K562 (cell line): Measurements from ENCODE around the gene GRAMD2B. TPM values are rescaled to one million over a fixed set of nuclear protein-coding genes. Genes with fewer than 3 reads are reported as not detected.

Source experiments
- ATF4 ChIP-seq: fragments of 450-650 bp; formaldehyde crosslinking; IDR thresholded peaks from 2 replicates; pipeline ENCODE4 v1.4.0; 2022; ENCODE audit warnings: mild to moderate bottlenecking, moderate library complexity
- CC2D1A ChIP-seq: fragments of 450-650 bp; IDR thresholded peaks from 2 replicates; pipeline ENCODE4 v1.6.1; 2017; ENCODE audit warnings: mild to moderate bottlenecking
- FIP1L1 ChIP-seq: fragments of 200-400 bp; formaldehyde crosslinking; IDR thresholded peaks from 2 replicates; pipeline ENCODE4 v1.6.1; 2018; ENCODE audit warnings: mild to moderate bottlenecking, low read depth, low read length; ENCODE audit not compliant: poor library complexity, severe bottlenecking
- FOXJ3 ChIP-seq: sonication (generic); formaldehyde crosslinking; IDR thresholded peaks from 2 replicates; pipeline ENCODE4 v1.4.0; 2020; ENCODE audit warnings: mild to moderate bottlenecking, missing genetic modification reagents
- MECOM ChIP-seq: fragments of 250-450 bp; sonication (Bioruptor Pico); IDR thresholded peaks from 2 replicates; pipeline ENCODE4 v1.8.0; 2022; ENCODE audit warnings: inconsistent platforms
- TOE1 ChIP-seq, 2 experiments: fragments of 450-650 bp in 1 of 2; sonication (generic) in 1 of 2; formaldehyde crosslinking in 1 of 2; IDR thresholded peaks; 2 replicates each; pipeline versions ENCODE4 v1.7.1 to v1.8.0; 2016 to 2022; ENCODE audit warnings: borderline replicate concordance in 2 of 2, mild to moderate bottlenecking in 2 of 2, antibody characterized with exemption in 1 of 2, inconsistent platforms in 1 of 2, low read depth in 1 of 2, missing genetic modification reagents in 1 of 2, moderate library complexity in 1 of 2
- ZKSCAN1 ChIP-seq: fragments of 150-350 bp; IDR thresholded peaks from 2 replicates; pipeline ENCODE4 v1.6.1; 2016; ENCODE audit warnings: low read depth, low read length
- polyA plus RNA-seq, 8 experiments: library from polyadenylated mRNA; depleted of rRNA in 4 of 8; stranded (reverse) in 5 of 8; unstranded in 3 of 8; fragments of >200 nt; fragmentation: Nextera tagmentation in 2 of 8; fragmentation: Illumina TruSeq in 1 of 8; extraction: Ambion mirVana in 2 of 8; extraction: Trizol in 1 of 8; gene quantifications; 2 replicates each; pipeline versions ENCODE4 v1.2.1 to v1.2.3, GENCODE V29; 2011 to 2014; ENCODE audit warnings: inconsistent platforms in 1 of 8, missing spikeins in 1 of 8
- total RNA-seq, 7 experiments: library from RNA; depleted of rRNA in 6 of 7; stranded (reverse); fragments of >200 nt in 6 of 7; fragmentation: Illumina TruSeq in 2 of 7; extraction: Trizol in 2 of 7; gene quantifications; 2 replicates each; pipeline versions ENCODE4 v1.2.1 to v1.2.3, GENCODE V29; 2011 to 2021; ENCODE audit warnings: low replicate concordance in 1 of 7
- TF ChIP-seq, protein P1 (sequence below), 2 experiments: fragments of 450-650 bp; IDR thresholded peaks; 2 replicates each; pipeline ENCODE4 v1.6.1; 2016; ENCODE audit warnings: mild to moderate bottlenecking in 2 of 2, borderline replicate concordance in 1 of 2, low read depth in 1 of 2, moderate library complexity in 1 of 2

The GRAMD2B gene
- total and polyA plus RNA-seq, 9 of the 15 experiments (the other 6 are each of a cell fraction or from before 2014, with no cell fraction given), result 0.32 to 4.2 (median 1.4) TPM

DNA sequence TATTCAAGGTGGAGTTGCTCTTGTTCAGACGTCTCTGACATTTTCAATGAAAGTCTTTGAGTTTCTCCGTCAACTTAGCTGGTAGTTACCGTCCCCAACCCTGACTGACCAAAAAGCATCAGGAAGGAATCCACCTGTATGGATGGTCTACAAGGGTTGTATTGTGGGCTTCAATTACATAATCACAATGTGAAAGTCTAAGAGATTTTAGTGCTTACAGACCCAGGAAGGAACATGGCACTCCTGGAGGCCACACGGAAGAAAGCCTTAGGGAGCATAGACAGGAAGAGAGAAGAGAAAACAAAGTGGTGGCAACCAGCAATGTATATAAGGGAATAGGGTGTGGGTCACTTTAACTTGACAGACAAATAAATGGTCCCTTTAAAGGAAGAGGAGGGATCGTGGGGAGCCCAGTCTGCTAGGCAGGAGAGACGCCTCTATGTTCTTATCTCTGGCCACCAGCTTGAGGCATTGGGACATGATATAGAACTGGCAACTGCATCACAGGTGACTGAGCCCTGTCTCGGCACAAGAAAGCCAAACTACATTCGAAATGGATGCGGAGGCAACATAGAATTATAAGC is 91.4 kb downstream of the GRAMD2B start (continued):
- TF ChIP-seq TOE1 (IDR thresholded peaks at IDR 0.05; ENCODE audit: borderline replicate concordance) (peak; percentile 64; the same call in 1 of the 2 replicates), TOE1 (CRISPR knock-in tag; IDR thresholded peaks at IDR 0.05; ENCODE audit: borderline replicate concordance, low read depth) (no peak), FOXJ3 (CRISPR knock-in tag) (no peak), ATF4 (CRISPR knock-in tag) (no peak), MECOM (CRISPR knock-in tag) (peak; percentile 37; the same call in 1 of the 2 replicates), CC2D1A (no peak), ZKSCAN1 (peak; percentile 57; the same call in 1 of the 2 replicates), FIP1L1 (no peak)
- TF ChIP-seq, protein P1, sequence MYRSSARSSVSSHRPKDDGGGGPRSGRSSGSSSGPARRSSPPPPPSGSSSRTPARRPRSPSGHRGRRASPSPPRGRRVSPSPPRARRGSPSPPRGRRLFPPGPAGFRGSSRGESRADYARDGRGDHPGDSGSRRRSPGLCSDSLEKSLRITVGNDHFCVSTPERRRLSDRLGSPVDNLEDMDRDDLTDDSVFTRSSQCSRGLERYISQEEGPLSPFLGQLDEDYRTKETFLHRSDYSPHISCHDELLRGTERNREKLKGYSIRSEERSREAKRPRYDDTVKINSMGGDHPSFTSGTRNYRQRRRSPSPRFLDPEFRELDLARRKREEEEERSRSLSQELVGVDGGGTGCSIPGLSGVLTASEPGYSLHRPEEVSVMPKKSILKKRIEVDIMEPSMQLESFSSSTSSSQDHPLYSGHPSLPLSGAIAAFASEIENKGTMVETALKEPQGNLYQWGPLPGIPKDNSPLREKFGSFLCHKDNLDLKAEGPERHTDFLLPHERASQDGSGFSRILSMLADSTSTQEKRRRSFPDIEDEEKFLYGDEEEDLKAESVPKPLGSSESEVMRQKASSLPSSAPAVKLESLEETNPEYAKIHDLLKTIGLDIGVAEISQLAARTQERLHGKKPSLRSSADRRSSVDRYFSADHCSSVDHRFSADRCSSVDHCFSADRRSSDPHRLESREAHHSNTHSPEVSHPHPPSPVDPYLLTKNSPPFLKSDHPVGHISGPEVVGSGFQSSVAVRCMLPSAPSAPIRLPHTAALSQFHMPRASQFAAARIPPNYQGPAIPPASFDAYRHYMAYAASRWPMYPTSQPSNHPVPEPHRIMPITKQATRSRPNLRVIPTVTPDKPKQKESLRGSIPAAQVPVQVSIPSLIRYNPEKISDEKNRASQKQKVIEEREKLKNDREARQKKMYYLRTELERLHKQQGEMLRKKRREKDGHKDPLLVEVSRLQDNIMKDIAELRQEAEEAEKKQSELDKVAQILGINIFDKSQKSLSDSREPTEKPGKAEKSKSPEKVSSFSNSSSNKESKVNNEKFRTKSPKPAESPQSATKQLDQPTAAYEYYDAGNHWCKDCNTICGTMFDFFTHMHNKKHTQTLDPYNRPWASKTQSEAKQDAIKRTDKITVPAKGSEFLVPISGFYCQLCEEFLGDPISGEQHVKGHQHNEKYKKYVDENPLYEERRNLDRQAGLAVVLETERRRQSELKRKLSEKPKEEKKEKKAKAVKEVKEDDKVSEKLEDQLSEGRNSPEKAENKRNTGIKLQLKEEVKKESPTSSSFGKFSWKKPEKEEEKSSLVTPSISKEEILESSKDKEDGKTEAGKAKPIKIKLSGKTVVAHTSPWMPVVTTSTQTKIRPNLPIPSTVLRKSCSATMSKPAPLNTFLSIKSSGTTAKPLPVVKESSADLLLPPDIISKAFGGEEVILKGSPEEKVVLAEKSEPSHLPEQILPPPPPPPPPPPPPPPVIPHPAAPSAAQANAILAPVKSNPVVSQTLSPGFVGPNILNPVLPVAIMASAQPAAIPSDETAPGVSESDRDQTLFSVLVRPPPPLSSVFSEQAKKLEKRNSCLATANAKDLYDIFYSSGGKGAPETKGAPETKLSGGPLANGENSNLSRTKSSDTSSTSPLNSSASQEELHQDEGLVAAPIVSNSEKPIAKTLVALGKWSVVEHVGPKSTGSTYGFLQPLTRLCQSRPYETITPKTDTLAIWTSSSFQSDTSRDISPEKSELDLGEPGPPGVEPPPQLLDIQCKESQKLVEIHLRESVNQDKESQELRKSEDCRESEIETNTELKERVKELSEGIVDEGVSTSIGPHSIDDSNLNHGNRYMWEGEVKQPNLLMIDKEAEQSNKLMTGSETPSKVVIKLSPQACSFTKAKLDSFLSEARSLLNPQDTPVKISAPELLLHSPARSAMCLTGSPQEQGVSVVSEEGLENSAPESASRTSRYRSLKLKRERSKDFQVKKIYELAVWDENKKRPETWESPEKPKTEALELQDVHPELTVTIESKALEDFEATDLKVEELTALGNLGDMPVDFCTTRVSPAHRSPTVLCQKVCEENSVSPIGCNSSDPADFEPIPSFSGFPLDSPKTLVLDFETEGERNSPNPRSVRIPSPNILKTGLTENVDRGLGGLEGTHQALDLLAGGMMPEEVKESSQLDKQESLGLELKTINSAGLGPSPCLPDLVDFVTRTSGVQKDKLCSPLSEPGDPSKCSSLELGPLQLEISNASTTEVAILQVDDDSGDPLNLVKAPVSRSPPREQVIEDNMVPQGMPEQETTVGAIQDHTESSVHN (IDR thresholded peaks at IDR 0.05; ENCODE audit: borderline replicate concordance in 1 of 2, low read depth in 1 of 2), result 0 out of 4 replicates have a peak, but pooled peaks of 1 of the 2 experiments have one; percentile 27
